Mucosa of rectum (tissue), 2 donors: ENCODE data around the gene GNG7.
A peak's percentile ranks its signal among the peaks of the same experiment; 100 is the strongest.
"Not testable (repeated sequence)": the region's sequence is repeated elsewhere in the genome, so short reads cannot be mapped to it uniquely, and the experiment has no call there.

Source experiments
- H3K27ac ChIP-seq, 2 donors: one replicate each; pipeline ENCODE4 v1.7.0; 2013; ENCODE audit warnings: inconsistent platforms in 2 of 2, low read depth in 2 of 2, low read length in 2 of 2
- H3K27me3 ChIP-seq, 2 donors: one replicate each; pipeline ENCODE4 v1.7.0; 2013; ENCODE audit warnings: low read length in 2 of 2; ENCODE audit not compliant: control insufficient read depth in 2 of 2, insufficient read depth in 2 of 2
- H3K36me3 ChIP-seq, 2 donors: one replicate each; pipeline ENCODE4 v1.7.0; 2013; ENCODE audit warnings: low read length in 2 of 2; ENCODE audit not compliant: control insufficient read depth in 2 of 2, insufficient read depth in 2 of 2
- H3K4me1 ChIP-seq, 2 donors: one replicate each; pipeline ENCODE4 v1.7.0; 2013; ENCODE audit warnings: low read length in 2 of 2, mild to moderate bottlenecking in 1 of 2; ENCODE audit not compliant: control insufficient read depth in 2 of 2, insufficient read depth in 2 of 2
- H3K4me3 ChIP-seq, 2 donors: one replicate each; pipeline ENCODE4 v1.7.0; 2013; ENCODE audit warnings: low read length in 2 of 2
- H3K9ac ChIP-seq, 2 donors: one replicate each; pipeline ENCODE4 v1.7.0; 2013; ENCODE audit warnings: low read length in 2 of 2, low read depth in 1 of 2, mild to moderate bottlenecking in 1 of 2
- H3K9me3 ChIP-seq, 2 donors: one replicate each; pipeline ENCODE4 v1.7.0; 2013; ENCODE audit warnings: low read length in 2 of 2; ENCODE audit not compliant: control insufficient read depth in 2 of 2
- donor health status: healthy.
- donor health status: Normal muscosa, but diverticular disease.

Gene GNG7

DNA sequence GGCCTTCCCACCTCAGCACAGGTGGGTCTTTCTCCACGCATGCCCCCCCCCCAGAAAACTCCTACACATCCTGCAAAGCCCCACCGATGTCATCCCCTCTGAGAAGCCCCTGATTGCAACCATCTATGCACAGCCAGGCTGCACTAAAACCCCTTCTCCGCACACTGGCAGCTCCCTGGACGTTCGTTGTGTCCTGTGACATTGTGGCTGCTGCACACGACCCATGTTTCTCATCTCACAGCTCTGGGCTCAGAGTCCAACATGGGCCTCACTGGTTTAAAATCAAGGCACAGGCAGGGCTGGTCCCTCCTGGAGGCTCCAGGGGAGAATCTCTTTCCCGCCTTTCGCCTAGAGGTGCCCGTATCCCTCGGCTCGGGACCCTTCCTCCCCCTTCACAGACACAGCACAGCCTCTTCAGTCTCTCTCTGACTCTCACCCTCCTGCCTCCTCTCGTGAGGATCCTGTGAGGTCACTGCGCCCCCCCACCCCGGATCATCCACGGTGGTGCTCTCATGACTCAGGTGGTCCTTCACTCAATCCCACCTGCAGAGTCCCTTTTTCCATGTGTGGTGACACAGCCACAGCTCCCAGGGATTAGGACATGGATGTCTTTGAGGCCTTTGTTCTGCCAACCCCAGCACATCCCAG is 155.3 kb downstream of the GNG7 start:
- H3K27ac ChIP-seq, result peak overlapping the region; percentile 30 to 61
- H3K9ac ChIP-seq, result no peak overlapping the region
- no peaks in the 10 kb centered on the region for H3K9me3 ChIP-seq
- peaks cover 17 to 28% of the 10 kb centered on the region in 2 donors for H3K4me1 ChIP-seq
- H3K4me3 ChIP-seq, result no peak overlapping the region
- H3K36me3 ChIP-seq, result no peaks in the 10 kb centered on the region
- no peaks in the 10 kb centered on the region for H3K27me3 ChIP-seq

DNA sequence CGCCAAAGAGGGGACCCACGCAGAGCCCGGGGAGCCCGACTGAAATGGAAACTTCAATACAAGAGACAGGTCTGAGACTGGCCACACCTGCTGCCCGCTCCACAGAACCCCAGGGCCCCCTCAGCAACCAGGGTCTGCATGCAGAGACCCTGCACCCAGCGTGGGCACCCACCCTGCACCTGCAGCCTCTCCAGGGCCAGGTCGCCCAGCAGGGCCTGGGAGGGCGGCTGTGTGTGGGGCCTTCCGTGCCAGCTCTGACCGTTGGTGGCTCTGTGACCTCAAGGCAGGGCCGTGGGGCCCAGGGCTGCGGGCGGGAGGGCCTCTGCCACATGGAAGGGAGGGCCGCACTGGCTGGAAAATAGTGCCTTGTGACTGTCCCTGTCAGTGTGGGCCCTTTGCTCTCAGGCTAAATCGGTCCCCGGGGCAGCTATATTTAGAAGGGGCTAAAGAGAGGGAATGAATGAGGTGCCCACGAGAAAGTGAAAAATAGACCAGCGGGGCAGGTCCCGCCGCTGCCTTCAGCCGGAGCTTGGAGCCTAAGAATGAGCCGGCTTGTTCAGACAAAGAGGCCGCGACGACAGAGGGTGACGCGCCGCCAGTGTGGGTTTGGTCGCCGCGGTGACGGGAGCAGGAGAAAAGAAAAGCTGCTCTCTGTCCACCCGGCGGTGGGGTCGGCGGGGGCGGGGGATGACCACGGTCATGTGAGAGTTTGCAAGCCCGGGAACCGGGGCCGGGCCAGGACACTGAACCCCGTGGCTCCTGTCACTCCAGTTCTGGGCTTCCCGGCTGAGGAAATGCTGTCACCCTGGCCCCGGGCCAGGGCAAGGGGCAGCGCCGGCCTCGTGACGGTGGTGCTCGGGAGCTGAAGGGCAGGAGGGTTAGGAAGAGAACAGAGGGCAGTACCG is 156.1 kb downstream of the GNG7 start:
- H3K36me3 ChIP-seq, result no peaks in the 10 kb centered on the region
- H3K9ac ChIP-seq, result peak overlapping the region in 1 of 2 donors; percentile 37
- peaks cover 17 to 27% of the 10 kb centered on the region in 2 donors for H3K4me1 ChIP-seq
- no peaks in the 10 kb centered on the region for H3K9me3 ChIP-seq
- H3K27ac ChIP-seq, result peak overlapping the region; percentile 39 to 61
- no peak overlapping the region for H3K4me3 ChIP-seq
- no peaks in the 10 kb centered on the region for H3K27me3 ChIP-seq

DNA sequence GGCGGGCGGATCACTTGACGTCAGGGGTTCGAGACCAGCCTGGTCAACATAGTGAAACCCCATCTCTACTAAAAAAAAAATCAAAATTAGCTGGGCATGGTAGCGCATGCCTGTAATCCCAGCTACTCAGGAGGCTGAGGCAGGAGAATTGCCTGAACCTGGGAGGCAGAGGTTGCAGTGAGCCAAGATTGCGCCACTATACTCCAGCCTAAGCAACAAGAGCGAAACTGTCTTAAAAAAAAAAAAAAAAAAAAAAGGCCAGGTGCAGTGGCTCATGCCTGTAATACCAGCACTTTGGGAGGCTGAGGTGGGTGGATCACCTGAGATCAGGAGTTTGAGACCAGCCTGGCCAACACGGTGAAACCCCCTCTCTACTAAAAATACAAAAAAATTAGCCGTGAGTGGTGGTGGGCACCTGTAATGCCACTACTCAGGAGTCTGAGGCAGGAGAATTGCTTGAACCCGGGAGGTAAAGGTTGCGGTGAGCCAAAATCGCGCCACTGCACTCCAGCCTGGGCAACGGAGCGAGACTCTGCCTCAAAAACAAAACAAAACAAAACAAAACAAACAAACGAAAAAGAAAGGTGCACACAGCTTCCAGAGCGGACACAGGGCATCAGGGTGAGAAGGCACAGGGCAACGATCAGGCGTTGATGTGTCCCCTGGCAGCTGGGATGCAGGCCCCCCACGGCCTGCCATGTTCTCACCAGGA is 156.9 kb downstream of the GNG7 start:
- not testable (repeated sequence) for H3K9me3 ChIP-seq, H3K36me3 ChIP-seq, H3K9ac ChIP-seq, H3K27me3 ChIP-seq, H3K4me3 ChIP-seq
- peaks cover 24 to 27% of the 10 kb centered on the region in 2 donors for H3K4me1 ChIP-seq
- peak overlapping the region; percentile 39 to 61 for H3K27ac ChIP-seq

DNA sequence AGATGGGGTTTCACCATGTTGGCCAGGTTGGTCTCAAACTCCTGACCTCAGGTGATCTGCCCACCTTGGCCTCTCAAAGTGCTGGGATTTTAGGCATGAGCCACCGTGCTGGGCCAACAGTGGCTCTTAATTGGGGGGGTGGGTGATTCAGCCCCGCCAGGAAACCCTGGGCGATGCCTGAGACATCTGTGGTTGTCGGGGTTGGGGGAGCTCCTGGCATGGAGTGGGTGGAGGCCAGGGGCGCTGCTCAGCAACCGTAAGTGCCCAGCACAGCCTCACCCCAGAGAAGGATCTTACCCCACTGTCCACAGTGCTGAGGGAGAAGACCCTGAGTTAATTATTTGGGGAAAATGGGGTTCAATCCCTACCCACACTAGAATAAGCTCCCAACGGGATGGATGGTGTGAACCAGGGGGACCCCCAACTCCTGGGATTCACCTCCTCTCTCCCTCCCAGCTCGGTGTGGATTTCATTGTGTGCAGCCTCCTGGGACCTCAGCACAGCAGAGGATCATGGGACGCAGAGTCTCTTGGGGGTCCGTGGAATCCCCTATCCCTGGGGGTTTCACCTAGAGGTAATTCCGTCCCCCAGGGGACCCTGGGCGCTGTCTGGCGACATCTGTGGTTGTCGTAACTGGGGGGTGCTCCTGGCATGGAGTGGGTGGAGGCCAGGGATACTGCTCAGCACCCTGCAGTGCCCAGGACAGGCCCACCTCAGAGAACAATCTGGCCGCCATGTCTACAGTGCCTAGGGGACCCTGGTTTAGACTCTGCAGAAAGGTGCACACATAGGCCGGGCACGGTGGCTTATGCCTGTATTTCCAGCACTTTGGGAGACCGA is 157.7 kb downstream of the GNG7 start:
- Histone ChIP-seq H3K4me3 (no peak overlapping the region), H3K9me3 (no peaks in the 10 kb centered on the region), H3K27ac (peak overlapping the region; percentile 80 to 84), H3K9ac (peak overlapping the region in 1 of 2 donors; percentile 33), H3K27me3 (no peaks in the 10 kb centered on the region), H3K36me3 (no peaks in the 10 kb centered on the region), H3K4me1 (peaks cover 26 to 27% of the 10 kb centered on the region in 2 donors)

DNA sequence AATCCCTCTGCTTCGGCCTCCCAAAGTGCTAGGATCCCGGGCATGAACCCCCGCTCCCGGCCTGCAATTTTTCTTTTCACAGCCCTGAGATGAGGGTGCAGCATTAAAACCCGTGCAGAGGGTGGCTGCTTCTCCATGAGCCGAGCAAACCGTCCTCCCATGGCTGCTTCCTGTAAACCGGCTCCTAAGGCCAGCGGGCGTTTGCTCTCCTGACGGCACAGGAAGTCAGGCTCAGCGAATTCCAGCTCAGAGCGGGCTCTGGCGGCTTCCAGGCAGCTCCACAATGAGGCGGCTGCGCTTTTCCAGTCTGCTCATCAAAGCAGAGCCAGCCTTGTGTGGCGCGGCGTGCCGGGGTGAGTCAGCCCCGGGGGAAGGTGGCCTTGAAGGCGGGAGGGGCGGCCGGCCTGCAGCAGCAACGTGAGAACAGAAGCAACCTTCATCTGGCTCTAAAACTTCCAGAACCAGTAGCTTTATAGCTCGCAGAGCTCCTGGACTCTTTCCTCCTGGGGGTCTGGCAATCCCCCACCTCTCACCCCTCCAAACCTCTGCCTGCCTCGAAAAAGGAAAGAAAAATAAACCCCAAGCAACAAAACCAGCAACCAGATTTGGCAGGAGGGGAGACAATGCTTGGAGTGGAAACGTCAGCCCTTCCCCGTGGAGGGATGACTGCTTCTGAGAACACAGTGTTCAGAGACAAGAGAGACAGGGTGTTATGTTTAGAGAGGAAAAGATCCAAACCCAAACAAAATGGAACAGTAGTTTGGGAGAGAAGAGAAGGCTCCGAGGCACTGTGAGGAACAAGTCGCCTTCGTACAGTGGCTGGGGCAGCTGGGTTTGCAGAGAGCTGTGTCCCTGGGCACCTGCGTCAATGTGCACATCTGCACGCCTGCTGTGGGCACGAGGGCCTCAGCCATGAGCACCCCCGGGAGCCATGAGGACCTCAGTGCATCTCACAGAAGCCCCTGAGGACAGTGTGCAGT is 158.7 kb downstream of the GNG7 start:
- H3K9ac ChIP-seq, result peak overlapping the region; percentile 63 to 72
- peak overlapping the region; percentile 48 to 50 for H3K4me3 ChIP-seq
- H3K27ac ChIP-seq, result peak overlapping the region; percentile 80 to 84
- H3K9me3 ChIP-seq, result no peaks in the 10 kb centered on the region
- H3K36me3 ChIP-seq, result no peaks in the 10 kb centered on the region
- no peaks in the 10 kb centered on the region for H3K27me3 ChIP-seq
- H3K4me1 ChIP-seq, result peaks cover 26 to 27% of the 10 kb centered on the region in 2 donors

DNA sequence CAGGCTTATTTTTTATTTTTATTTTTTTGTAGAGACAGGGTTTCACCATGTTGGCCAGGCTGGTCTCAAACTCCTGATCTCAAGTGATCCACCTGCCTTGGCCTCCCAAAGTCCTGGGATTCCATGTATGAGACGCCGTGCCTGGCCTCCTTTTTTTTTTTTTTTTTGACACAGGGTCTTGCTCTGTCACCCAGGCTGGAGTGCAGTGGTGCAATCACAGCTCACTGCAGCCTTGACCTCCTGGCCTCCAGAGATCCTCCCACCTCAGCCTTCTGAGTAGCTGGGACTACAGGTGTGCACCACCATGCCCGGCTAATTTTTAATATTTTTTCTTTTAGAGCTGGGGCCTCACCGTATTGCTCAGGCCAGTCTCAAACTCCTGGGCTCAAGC is 159.4 kb downstream of the GNG7 start:
- Histone ChIP-seq H3K4me1 (peaks cover 26 to 27% of the 10 kb centered on the region in 2 donors), H3K9ac (peak overlapping the region; percentile 14 to 72), H3K4me3 (peak overlapping the region; percentile 48 to 50), H3K27ac (peak overlapping the region; percentile 80 to 84)
- H3K9me3 ChIP-seq, H3K36me3 ChIP-seq, H3K27me3 ChIP-seq: not testable (repeated sequence)

DNA sequence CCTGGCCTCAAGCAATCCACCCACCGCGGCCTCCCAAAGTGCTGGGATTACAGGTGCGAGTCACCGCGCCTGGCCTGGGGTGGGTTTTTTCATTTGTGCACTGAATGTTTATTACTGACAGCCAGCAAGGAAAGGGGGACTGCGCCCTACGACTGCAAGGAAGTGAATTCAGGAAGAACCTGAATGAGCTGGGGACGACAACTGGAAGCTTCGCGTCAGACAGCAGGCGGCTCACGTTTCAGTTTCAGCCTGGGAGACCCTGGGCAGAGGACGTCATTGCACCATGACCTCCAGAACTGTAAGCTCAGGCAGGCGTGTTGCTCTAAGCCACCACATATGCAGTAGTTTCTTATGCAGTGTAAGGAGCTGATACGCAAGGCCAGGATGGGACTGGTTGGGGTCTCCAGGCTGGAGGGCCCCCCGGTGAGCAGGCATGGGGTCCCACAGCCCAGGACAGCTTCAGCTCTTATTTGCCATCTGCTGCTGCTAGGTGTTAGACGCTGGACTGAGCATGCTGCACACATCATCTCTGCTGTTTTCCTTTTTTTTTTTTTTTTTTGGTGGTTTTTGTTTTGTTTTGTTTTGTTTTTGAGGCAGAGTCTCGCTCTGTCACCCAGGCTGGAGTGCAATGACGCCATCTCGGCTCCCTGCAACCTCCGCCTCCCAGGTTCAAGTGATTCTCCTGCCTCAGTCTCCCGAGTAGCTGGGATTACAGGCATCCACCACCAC is 160.0 kb downstream of the GNG7 start:
- H3K9ac ChIP-seq, result peak overlapping the region in 1 of 2 donors; percentile 0

DNA sequence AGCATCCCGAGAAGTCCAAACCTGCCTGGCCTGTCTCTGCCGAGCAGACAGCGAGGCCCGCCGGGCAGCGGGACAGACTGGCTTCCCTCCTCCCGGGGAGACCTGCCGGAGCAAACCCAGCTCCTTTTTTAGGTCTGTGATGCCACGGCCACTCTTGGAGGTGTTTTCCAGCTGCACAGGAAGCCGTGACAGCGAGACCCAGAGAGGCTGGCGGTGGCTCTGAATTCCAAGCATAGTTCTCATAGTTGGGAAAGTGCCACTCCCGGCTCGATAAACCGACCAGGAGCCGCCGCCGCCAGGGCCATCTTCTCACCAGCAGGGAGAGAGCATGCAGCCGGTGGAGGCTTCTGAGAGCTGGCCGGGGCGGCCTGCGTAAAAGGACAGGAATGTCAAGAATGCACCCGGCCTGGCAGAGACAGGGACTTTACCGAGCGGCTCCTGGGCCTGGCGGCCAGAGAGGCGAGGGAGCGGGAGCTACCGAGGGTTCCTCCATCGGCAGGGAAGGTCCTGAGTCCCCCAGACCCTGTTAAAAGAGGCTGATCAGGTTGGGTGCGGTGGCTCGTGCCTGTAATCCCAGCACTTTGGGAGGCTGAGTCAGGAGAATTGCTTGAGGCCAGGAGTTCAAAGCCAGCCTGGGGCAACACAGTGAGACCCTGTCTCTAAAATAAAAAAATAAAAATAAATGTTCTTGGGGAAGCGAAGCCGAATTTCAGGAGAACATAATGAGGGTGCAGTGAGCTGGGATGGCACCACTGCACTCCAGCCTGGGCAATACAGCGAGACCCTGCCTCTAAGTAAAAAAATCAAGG is 161.6 kb downstream of the GNG7 start:
- no peaks in the 10 kb centered on the region for H3K27me3 ChIP-seq
- no peaks in the 10 kb centered on the region for H3K36me3 ChIP-seq
- peaks cover 20 to 26% of the 10 kb centered on the region in 2 donors for H3K4me1 ChIP-seq
- no peaks in the 10 kb centered on the region for H3K9me3 ChIP-seq
- H3K27ac ChIP-seq, result peak overlapping the region; percentile 25 to 51
- no peak overlapping the region for H3K4me3 ChIP-seq
- H3K9ac ChIP-seq, result peak overlapping the region in 1 of 2 donors; percentile 48

More for the DNA sequence above, 160.0 kb downstream of the GNG7 start:
- Histone ChIP-seq H3K27ac (peak overlapping the region; percentile 52 to 84), H3K27me3 (no peaks in the 10 kb centered on the region), H3K4me3 (no peak overlapping the region), H3K36me3 (no peaks in the 10 kb centered on the region), H3K4me1 (peaks cover 26 to 27% of the 10 kb centered on the region in 2 donors), H3K9me3 (no peaks in the 10 kb centered on the region)
